B cell (primary cell): Measurements from ENCODE around the gene DSCAML1.

Source experiments
- CTCF ChIP-seq: fragments of 200-600 bp; IDR thresholded peaks from one replicate; pipeline ENCODE4 v1.8.0; 2022; ENCODE audit warnings: antibody characterized with exemption, mild to moderate bottlenecking
- EZH2 ChIP-seq: IDR thresholded peaks from 2 replicates; pipeline ENCODE4 v1.6.1; 2012; ENCODE audit warnings: borderline replicate concordance, low read depth, mild to moderate bottlenecking, moderate library complexity, low read length; ENCODE audit not compliant: insufficient read depth, poor library complexity, severe bottlenecking

GRCh38 chr11:117444711-117445658 is 352.0 kb downstream of the DSCAML1 start:
- TF ChIP-seq CTCF (no peak), EZH2 (no peak)
